ENCODE data around the gene CD33. TPM values are rescaled to one million over a fixed set of nuclear protein-coding genes. Genes with fewer than 3 reads are reported as not detected.

The CD33 gene
- total and polyA plus RNA-seq, 9 of the 15 experiments (the other 6 are each of a cell fraction or from before 2014, with no cell fraction given): 36.1 to 88.6 (median 49.6) TPM

- Histone ChIP-seq H2AFZ (ENCODE audit: low read depth, low read length) (no peak overlapping the region), H3K9me1 (ENCODE audit: control insufficient read depth, insufficient read depth, low read length) (no peaks in the 10 kb centered on the region), H3K4me3 (no peak overlapping the region), H3K4me2 (ENCODE audit: insufficient read depth, low read length) (no peak overlapping the region), H3K9me3 (replicated peaks; ENCODE audit: control insufficient read depth, insufficient read depth, low read depth, low read length) (peaks cover 3% of the 10 kb centered on the region; the same call in 1 of the 2 replicates), H3K27ac (ENCODE audit: extremely low read depth, low read depth, low read length) (no peak overlapping the region), H3K27me3 (ENCODE audit: control insufficient read depth in 2 of 2, insufficient read depth in 2 of 2, low read length in 2 of 2) (no peaks in the 10 kb centered on the region), H4K20me1 (replicated peaks; ENCODE audit: control insufficient read depth, insufficient read depth, low read length) (no peaks in the 10 kb centered on the region), H3K4me1 (replicated peaks in 1 of 2; ENCODE audit: control insufficient read depth in 2 of 2, insufficient read depth in 2 of 2, low read length in 2 of 2) (peaks cover 18 to 19% of the 10 kb centered on the region in 2 experiments), H3K36me3 (ENCODE audit: control insufficient read depth, insufficient read depth, low read length) (no peaks in the 10 kb centered on the region; the same call in 2 of the 3 replicates), H3K79me2 (ENCODE audit: control insufficient read depth, insufficient read depth, low read length) (peaks cover 10% of the 10 kb centered on the region), H3K9ac (ENCODE audit: insufficient read depth in 1 of 2, low read depth in 2 of 2, low read length in 2 of 2) (no peak overlapping the region)
- in situ Hi-C loops (cut with MboI): no loop called here
- CTCF ChIA-PET (ENCODE audit: low intra/inter-chr PET ratio): no interaction called here
- intact Hi-C loops (cut with micrococcal nuclease): no loop called here
- no TSS peak for BruUV-seq (replicated peaks)
- DNase-seq (ENCODE audit: extremely low read depth in 1 of 4, low spot score in 3 of 4) (no peak), FAIRE-seq (no peak), ATAC-seq (no peak)
- TF ChIP-seq EP400 (IDR thresholded peaks at IDR 0.05) (no peak), TCF3 (CRISPR knock-in tag; IDR thresholded peaks at IDR 0.05) (no peak), ETV1 (tag; conservative IDR thresholded peaks at IDR 0.05; ENCODE audit: low read depth) (no peak), JUND (IDR thresholded peaks at IDR 0.05; ENCODE audit: borderline replicate concordance, low read depth, low read length) (no peak), JUND (tag; IDR thresholded peaks at IDR 0.05; ENCODE audit: borderline replicate concordance, low read depth, low read length) (no peak), ATF1 (CRISPR knock-in tag; IDR thresholded peaks at IDR 0.05) (no peak), ATF1 (tag; IDR thresholded peaks at IDR 0.05) (no peak), ZNF274 (IDR thresholded peaks at IDR 0.05; ENCODE audit: borderline replicate concordance, low read depth, low read length) (no peak), ZEB2 (IDR thresholded peaks at IDR 0.05) (no peak), MXI1 (IDR thresholded peaks at IDR 0.05; ENCODE audit: low read depth, low read length) (no peak), ZFP30 (CRISPR knock-in tag; IDR thresholded peaks at IDR 0.05; ENCODE audit: borderline replicate concordance) (no peak), TEAD2 (tag; IDR thresholded peaks at IDR 0.05) (no peak), SUPT5H (IDR thresholded peaks at IDR 0.05) (no peak), SRSF1 (IDR thresholded peaks at IDR 0.05; ENCODE audit: low read depth, low read length) (no peak), ZBED1 (IDR thresholded peaks at IDR 0.05) (no peak), POLR2AphosphoS2 (IDR thresholded peaks at IDR 0.05; ENCODE audit: low read length) (no peak), BHLHE40 (IDR thresholded peaks at IDR 0.05; ENCODE audit: low read length) (no peak), ILK (tag; IDR thresholded peaks at IDR 0.05; ENCODE audit: borderline replicate concordance, low read depth) (no peak), ELK3 (CRISPR knock-in tag; IDR thresholded peaks at IDR 0.05) (no peak)
- TF ChIP-seq, protein P1, sequence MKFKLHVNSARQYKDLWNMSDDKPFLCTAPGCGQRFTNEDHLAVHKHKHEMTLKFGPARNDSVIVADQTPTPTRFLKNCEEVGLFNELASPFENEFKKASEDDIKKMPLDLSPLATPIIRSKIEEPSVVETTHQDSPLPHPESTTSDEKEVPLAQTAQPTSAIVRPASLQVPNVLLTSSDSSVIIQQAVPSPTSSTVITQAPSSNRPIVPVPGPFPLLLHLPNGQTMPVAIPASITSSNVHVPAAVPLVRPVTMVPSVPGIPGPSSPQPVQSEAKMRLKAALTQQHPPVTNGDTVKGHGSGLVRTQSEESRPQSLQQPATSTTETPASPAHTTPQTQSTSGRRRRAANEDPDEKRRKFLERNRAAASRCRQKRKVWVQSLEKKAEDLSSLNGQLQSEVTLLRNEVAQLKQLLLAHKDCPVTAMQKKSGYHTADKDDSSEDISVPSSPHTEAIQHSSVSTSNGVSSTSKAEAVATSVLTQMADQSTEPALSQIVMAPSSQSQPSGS (CRISPR knock-in tag; IDR thresholded peaks at IDR 0.05): no peak
- TF ChIP-seq, protein P2, sequence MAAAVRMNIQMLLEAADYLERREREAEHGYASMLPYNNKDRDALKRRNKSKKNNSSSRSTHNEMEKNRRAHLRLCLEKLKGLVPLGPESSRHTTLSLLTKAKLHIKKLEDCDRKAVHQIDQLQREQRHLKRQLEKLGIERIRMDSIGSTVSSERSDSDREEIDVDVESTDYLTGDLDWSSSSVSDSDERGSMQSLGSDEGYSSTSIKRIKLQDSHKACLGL (CRISPR knock-in tag; IDR thresholded peaks at IDR 0.05; ENCODE audit: borderline replicate concordance, poor library complexity, severe bottlenecking): no peak
- 90% methylated on average over 2 of the region's 2 CpGs for WGBS (ENCODE audit: insufficient coverage, low coverage, missing lambda C conversion rate)
- POLR2A ChIA-PET: no interaction called here
These were observed 3.1 kb downstream of the CD33 start for GRCh38 chr19:51227966-51228365.
